Right renal cortex interstitium (tissue), 3 donors: ENCODE measurements around the gene DYTN. TPM values are rescaled to one million over a fixed set of nuclear protein-coding genes. Genes with fewer than 3 reads are reported as not detected.

Experiments
- DNase-seq, 3 donors: peaks; one replicate each; pipeline ENCODE4 v3.0.0-alpha.2; 2013; ENCODE audit warnings: low read depth in 3 of 3, low spot score in 2 of 3
- polyA plus RNA-seq, 3 donors: library from polyadenylated mRNA; unstranded; fragments of 120-200 nt; gene quantifications; one replicate each; pipeline ENCODE4 v1.2.1, GENCODE V29; 2013; ENCODE audit not compliant: insufficient read length in 3 of 3

The DYTN gene
- polyA plus RNA-seq, 3 donors: not detected

DNA sequence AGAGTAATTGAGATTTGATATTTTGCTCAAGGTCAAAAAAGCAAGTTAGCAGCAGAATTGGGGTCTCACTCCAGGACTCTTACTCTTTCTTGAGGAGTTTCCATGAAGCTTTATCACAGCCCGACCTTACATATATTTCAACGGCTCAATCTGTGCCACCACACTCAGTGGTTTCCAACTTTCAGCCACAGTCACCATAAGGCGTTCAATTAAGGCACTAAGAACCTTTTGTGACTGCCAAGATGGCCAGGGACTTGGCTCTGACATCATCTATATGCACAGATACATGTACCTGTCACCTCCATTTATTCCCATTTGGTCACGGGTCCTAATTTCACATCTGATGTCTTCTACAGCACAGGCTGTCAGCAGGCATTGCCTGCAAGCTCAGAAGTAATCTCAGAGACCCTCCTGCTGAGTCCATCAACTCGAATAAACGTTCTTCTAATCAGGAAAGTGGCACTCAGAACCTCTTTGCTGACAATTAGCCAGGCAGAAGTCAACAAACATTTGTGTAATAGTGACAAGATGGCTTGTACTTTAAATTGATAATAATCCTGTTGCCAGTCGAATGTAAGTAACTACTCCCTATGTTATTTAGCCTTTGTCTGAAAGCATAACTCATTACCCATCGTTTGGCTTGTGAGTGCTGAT lies 16.1 kb downstream of the DYTN start:
- no peak for DNase-seq

GRCh38 chr2:206700156-206700555 lies 18.0 kb downstream of the DYTN start:
- DNase-seq: no peak

DNA sequence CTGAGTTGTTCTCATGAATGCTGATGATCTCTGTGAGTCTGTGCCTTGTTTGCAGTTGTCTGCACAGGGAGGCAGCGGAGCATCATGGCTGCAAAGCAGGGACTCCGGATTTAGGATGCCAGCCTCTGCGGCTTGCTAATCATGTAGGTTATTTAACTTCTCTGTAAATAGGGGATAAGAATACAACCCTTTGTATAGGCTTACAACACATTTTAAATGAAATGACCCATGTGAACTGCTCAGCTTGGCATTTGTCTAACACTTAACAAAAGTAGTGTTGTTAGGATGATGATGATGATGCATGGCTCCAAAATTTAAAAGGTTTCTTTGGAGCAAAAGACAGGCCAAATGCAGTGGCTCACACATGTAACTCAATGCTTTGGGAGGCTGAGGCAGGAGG lies 19.4 kb downstream of the DYTN start:
- DNase-seq: no peak

GRCh38 chr2:206696910-206697309 lies 21.3 kb downstream of the DYTN start:
- DNase-seq: no peak

- DNase-seq: peak; percentile 25 to 36 (median 32)
These were observed 24.6 kb downstream of the DYTN start for GRCh38 chr2:206693399-206694137.

- no peak for DNase-seq
These were observed 25.2 kb downstream of the DYTN start for GRCh38 chr2:206692971-206693370.

GRCh38 chr2:206688990-206689389 lies 29.2 kb downstream of the DYTN start:
- DNase-seq: no peak

- DNase-seq: no peak
These were observed 29.7 kb downstream of the DYTN start for GRCh38 chr2:206688453-206688852.

DNA sequence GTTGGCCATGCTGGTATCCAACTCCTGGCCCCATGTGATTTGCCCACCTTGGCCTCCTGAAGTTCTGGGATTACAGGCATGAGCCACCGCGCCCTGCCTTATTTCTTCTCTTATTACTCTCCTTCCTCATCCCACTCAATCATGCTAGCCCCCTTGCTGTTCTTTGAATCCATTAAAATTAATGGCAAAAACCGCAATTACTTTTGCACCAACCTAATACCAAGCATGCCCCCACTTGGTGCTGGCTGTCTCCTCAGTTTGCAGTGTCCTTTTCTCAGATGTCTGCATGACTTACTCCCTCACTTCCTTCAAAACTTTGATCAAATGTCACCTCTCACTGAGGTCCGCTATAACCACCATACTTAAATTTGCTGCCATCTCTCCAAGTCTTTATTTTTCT lies 34.6 kb downstream of the DYTN start:
- DNase-seq: no peak

- no peak for DNase-seq
These were observed 47.5 kb downstream of the DYTN start for GRCh38 chr2:206670531-206671319.

DNA sequence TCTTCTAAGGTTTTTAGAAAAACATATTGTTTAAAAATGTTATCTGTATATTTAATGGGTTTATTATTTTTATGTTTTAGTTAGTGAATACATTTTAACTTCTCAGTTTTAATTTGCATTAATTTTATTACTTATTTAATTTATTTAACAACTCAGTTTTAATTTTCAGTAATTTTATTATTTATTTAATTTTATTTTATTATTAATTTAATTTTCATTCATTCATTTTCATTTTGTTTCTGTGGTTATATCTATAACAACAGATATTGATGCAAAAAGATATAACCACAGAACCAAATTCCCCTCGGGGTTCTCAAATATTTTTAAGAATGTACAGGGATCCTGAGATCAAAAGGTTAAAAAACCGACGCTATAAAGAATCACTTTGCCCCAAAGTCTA lies 52.9 kb downstream of the DYTN start:
- DNase-seq: no peak

DNA sequence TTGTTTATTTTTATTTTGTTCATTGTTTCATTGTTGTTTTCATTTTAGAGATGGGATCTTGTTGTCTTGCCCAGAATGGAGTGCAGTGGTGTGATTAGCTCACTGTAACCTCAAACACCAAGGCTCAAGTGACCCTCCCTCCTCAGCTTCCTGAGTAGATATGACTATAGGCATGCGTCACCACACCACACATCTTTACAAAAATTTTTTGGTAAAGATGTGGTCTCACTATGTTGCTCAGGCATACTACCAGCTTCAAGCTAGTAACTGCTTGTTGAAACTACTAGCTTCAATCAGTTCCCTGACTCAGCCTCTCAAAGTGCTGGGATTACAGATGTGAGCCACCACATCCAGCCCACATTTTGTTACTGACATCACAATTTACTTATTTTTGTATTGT lies 61.1 kb downstream of the DYTN start:
- DNase-seq: no peak

GRCh38 chr2:206647985-206648384 lies 70.2 kb downstream of the DYTN start:
- DNase-seq: no peak

DNA sequence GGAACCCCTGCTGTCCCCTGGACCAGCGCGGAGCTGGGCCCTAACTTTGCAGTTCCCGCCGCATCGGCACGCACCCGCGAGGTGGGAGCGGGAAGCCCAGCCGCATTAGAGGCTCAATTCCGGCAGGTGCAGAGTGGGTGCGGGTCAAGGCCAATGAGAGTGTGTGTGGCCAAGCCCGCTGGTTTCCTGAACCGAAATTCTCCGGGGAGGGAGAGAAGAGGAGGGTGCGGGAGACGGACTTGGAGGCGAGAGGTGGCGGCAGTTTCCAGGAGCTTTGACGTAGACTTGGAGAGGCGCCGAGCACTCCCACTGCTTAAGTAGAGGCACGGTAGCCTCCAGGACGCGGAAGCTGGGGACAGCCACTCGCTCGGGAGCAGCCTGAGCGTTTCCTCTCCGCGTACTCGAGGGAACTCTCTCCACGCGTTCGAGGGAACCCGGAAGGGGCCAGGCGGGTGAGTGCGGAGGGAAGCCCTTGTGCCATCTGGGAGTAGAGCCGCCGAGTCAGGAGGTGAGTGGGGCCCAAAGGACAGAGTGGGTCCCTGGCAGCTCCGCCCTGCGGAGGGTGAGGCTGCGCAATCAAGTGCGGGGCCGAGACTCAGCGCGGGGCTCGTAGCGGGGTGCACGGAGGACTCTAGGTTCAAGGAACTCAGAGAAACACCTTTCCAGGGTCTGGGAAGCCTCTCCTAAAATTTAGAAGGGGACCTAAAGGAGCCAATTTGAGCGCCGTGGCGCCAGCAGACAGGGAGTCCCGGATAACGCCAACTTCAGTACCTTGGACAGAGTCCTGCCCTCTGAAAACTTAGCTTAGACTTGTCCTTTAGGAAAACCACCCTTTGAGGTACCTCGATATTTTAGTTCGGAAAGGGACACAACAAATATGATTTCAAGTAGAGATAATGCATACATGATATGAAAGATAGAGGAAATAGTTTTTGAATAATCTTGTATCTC lies 75.8 kb downstream of the DYTN start, which contains the start of gene FAM237A:
TSS of gene FAM237A (plus strand) at position 413 of the 951 bp plus-strand sequence. CDS start 1,750 bp downstream, outside the sequence.
- peak; percentile 45 to 63 (median 48) for DNase-seq

DNA sequence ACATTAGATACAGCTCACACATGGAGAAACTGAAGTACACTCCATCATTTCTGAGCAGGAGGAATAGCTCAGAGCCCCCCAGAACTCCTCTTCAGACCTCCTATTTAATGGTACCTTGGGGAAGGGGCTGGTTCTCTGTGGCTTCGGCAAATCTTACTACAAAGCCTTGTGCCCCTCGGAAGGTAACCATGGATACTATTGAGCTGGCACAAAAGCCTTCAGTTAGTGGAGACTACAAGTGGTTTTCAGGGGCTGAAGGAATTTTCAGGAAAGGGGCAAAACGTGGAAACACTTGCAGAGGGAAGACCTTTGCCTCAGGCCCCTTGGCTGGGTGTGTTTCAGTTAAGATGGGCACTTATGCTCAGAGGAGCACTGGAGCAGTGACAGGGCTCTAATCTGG lies 77.0 kb downstream of the DYTN start:
- no peak for DNase-seq

DNA sequence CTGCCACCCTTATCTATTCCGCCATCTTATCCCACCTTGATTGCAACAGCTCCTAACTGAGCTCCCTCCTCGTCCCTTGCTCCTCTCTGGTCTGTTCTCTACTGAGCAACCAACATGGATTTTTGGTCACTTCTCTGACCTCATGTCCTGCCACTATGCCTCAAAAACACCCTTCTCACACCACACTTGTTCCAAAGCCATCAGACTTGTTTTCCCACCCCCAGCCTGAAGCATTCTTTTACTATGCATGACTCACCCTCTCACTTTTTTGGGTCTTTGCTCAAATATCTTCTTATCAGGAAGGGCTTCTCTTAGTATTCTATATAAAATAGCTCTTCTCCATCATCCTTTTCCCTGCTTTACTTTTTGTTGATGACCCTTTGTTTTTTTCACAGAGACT lies 78.6 kb downstream of the DYTN start:
- DNase-seq: no peak

GRCh38 chr2:206635015-206635414 lies 83.2 kb downstream of the DYTN start:
- DNase-seq: no peak

DNA sequence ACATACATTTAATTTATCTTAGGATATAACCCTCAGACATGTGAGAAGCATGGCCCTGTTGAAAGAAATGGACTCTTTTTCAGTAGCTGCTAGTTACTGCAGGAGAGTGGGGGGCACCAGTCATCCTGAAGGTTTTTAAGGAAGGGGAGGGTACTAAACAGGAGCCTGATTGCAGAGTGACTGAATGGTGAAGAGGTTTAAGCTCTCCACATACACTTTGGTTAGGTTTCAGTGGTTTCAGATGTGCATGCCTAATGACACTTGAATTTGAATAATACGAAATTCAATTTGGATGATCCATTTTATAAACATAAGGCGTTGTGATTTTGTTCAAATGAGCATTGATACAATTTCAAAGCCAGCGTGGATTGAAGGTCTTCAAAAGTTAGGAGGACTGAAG lies 86.9 kb downstream of the DYTN start:
- DNase-seq: no peak

GRCh38 chr2:206627632-206628031 lies 90.6 kb downstream of the DYTN start:
- DNase-seq: no peak

- no peak for DNase-seq
These were observed 92.1 kb downstream of the DYTN start for GRCh38 chr2:206626108-206626507.
